HepG2 (cell line): ENCODE results near the gene NEAT1. TPM values are rescaled to one million over a fixed set of nuclear protein-coding genes. Genes with fewer than 3 reads are reported as not detected.

Experiments used
- ATAC-seq: fragments of 200-7000 bp; cut with Tn5 transposase; 3 replicates; pipeline ENCODE4 v1.9.1; 2020; ENCODE audit warnings: mild to moderate bottlenecking, moderate library complexity
- BruUV-seq: library from RNA; stranded (reverse); fragments of 400-500 nt; replicated peaks from 2 replicates; lab custom pipeline; 2021; lab: Mats Ljungman, UMichigan
- CTCF ChIA-PET: fragments of 300-600 bp; formaldehyde crosslinking; extraction: SDS; loops from one replicate; lab custom pipeline; 2021; ENCODE audit warnings: low total read pairs, inconsistent platforms, low intra/inter-chr PET ratio; lab: Yijun Ruan, JAX
- POLR2A ChIA-PET: fragments of 350-600 bp; sonication (Branson Sonifier 250); formaldehyde crosslinking; loops from one replicate; lab custom pipeline; 2020; ENCODE audit warnings: antibody characterized with exemption, inconsistent platforms; lab: Yijun Ruan, JAX
- DNase-seq: peaks from one replicate; pipeline ENCODE4 v3.0.0-alpha.2; 2015; ENCODE audit warnings: low spot score
- FAIRE-seq: peaks from 3 replicates; lab custom pipeline; 2011; peaks lifted over from hg19 to GRCh38; lab: Jason Lieb, UNC
- H2AFZ ChIP-seq: one replicate; pipeline ENCODE4 v1.6.1; 2011; ENCODE audit warnings: low read length, inconsistent platforms
- H3K27ac ChIP-seq: fragments of 300-600 bp; 3 replicates; pipeline ENCODE4 v1.8.0; 2011; ENCODE audit warnings: mixed run types, mild to moderate bottlenecking, mixed read lengths, low read length, inconsistent platforms; ENCODE audit not compliant: insufficient read depth; ENCODE audit errors: extremely low read length
- H3K27me3 ChIP-seq, 2 experiments: fragments of 200-600 bp in 1 of 2; 2 replicates in 1 of 2; 3 replicates in 1 of 2; pipeline versions ENCODE4 v1.6.0 to v1.8.0; 2011; ENCODE audit warnings: low read length in 2 of 2, mild to moderate bottlenecking in 2 of 2, moderate library complexity in 2 of 2, inconsistent platforms in 1 of 2; ENCODE audit not compliant: insufficient read depth in 2 of 2, control insufficient read depth in 1 of 2
- H3K36me3 ChIP-seq, 2 experiments: fragments of 200-600 bp in 1 of 2; replicated peaks in 1 of 2; 2 replicates in 1 of 2; 3 replicates in 1 of 2; pipeline versions ENCODE4 v1.5.1 to v1.8.0; 2011; ENCODE audit warnings: low read length in 2 of 2, inconsistent platforms in 1 of 2; ENCODE audit not compliant: insufficient read depth in 2 of 2, control insufficient read depth in 1 of 2
- H3K4me1 ChIP-seq: 2 replicates; pipeline ENCODE4 v1.5.1; 2012; ENCODE audit warnings: low read length, inconsistent platforms; ENCODE audit not compliant: insufficient read depth
- H3K4me2 ChIP-seq: 2 replicates; pipeline ENCODE4 v1.6.0; 2011; ENCODE audit warnings: low read depth, low read length, inconsistent platforms
- H3K4me3 ChIP-seq, 3 experiments: fragments of 200-600 bp in 1 of 3; sonication (generic), shearing (Covaris generic) in 1 of 3; replicated peaks in 1 of 3; 2 replicates each; pipeline ENCODE4 v1.5.1; 2011 to 2016; ENCODE audit warnings: low read length in 3 of 3, inconsistent platforms in 2 of 3, low read depth in 2 of 3, mild to moderate bottlenecking in 2 of 3, control low read depth in 1 of 3, mixed read lengths in 1 of 3; ENCODE audit not compliant: insufficient read depth in 1 of 3
- H3K79me2 ChIP-seq: one replicate; pipeline ENCODE4 v1.6.1; 2011; ENCODE audit warnings: low read length, inconsistent platforms; ENCODE audit not compliant: insufficient read depth
- H3K9ac ChIP-seq: 2 replicates; pipeline ENCODE4 v1.6.0; 2011; ENCODE audit warnings: mild to moderate bottlenecking, low read depth, low read length, inconsistent platforms; ENCODE audit not compliant: insufficient read depth
- H3K9me3 ChIP-seq: 2 replicates; pipeline ENCODE4 v1.5.1; 2012; ENCODE audit warnings: mild to moderate bottlenecking, low read length
- H4K20me1 ChIP-seq: 2 replicates; pipeline ENCODE4 v1.6.0; 2011; ENCODE audit warnings: inconsistent platforms, mild to moderate bottlenecking, low read length, moderate library complexity; ENCODE audit not compliant: insufficient read depth
- AGO2 ChIP-seq: fragments of 200-400 bp; formaldehyde crosslinking; optimal IDR thresholded peaks from 2 replicates; pipeline ENCODE3; 2017; ENCODE audit warnings: mild to moderate bottlenecking, low read depth, low read length, moderate library complexity
- POLR2A ChIP-seq, 2 experiments: IDR thresholded peaks; 2 replicates each; pipeline ENCODE4 v1.6.1; 2011; ENCODE audit warnings: low read depth in 2 of 2, low read length in 2 of 2, mild to moderate bottlenecking in 1 of 2, moderate library complexity in 1 of 2; ENCODE audit not compliant: insufficient read depth in 1 of 2
- POLR2AphosphoS2 ChIP-seq: IDR thresholded peaks from 2 replicates; pipeline ENCODE4 v1.6.1; 2011; ENCODE audit warnings: low read depth, low read length, improper control_type of control experiment
- RBFOX2 ChIP-seq: fragments of 200-400 bp; formaldehyde crosslinking; IDR thresholded peaks from 2 replicates; pipeline ENCODE4 v1.6.1; 2017; ENCODE audit warnings: low read depth, mild to moderate bottlenecking, low read length
- RNF219 ChIP-seq: sonication (generic); formaldehyde crosslinking; IDR thresholded peaks from 2 replicates; pipeline ENCODE4 v1.5.0; 2020; ENCODE audit warnings: mild to moderate bottlenecking, missing genetic modification reagents
- ZBTB43 ChIP-seq: sonication (generic); formaldehyde crosslinking; conservative IDR thresholded peaks from 2 replicates; pipeline ENCODE4 v1.4.0; 2020; ENCODE audit warnings: missing genetic modification reagents
- ZHX2 ChIP-seq, 2 experiments: sonication (generic) in 1 of 2; formaldehyde crosslinking in 1 of 2; IDR thresholded peaks; 2 replicates each; pipeline versions ENCODE4 v1.6.1 to v1.9.0; 2014 to 2022; ENCODE audit warnings: antibody characterized with exemption in 1 of 2, borderline replicate concordance in 1 of 2, inconsistent platforms in 1 of 2, low read depth in 1 of 2, missing genetic modification reagents in 1 of 2
- ZNF580 ChIP-seq: IDR thresholded peaks from 2 replicates; pipeline ENCODE4 v1.6.1; 2016; ENCODE audit warnings: low read depth, borderline replicate concordance
- ZNF878 ChIP-seq: sonication (generic); formaldehyde crosslinking; IDR thresholded peaks from 2 replicates; pipeline ENCODE4 v1.8.1; 2023; ENCODE audit warnings: mild to moderate bottlenecking, missing genetic modification reagents, moderate library complexity
- ZSCAN21 ChIP-seq: sonication (generic); formaldehyde crosslinking; IDR thresholded peaks from 2 replicates; pipeline ENCODE4 v1.8.0; 2022; ENCODE audit warnings: mild to moderate bottlenecking, missing genetic modification reagents, moderate library complexity, borderline replicate concordance
- WGBS: methylation state at CpG from one replicate; pipeline ENCODE4 v1.1.6; 2017; ENCODE audit warnings: low lambda C conversion rate; 5-methylcytosine and 5-hydroxymethylcytosine counted together
- in situ Hi-C: cut with HindIII; loops from 2 replicates; pipeline ENCODE4 v1.10.0; 2017; ENCODE audit warnings: low pct_unique_long_range_greater_than_20kb; ENCODE audit not compliant: extremely low pct_ligation_motif_present
- intact Hi-C: fragments of 100-400 bp; cut with micrococcal nuclease; formaldehyde crosslinking; loops from one replicate; pipeline ENCODE4 v1.10.0; 2022; ENCODE audit not compliant: unreplicated experiment
- polyA plus RNA-seq, 8 experiments: library from polyadenylated mRNA; depleted of rRNA in 3 of 8; stranded (reverse) in 7 of 8; unstranded in 1 of 8; fragments of >200 nt; fragmentation: Illumina TruSeq in 4 of 8; extraction: Trizol in 4 of 8; gene quantifications; 2 replicates each; pipeline versions ENCODE4 v1.2.1 to v1.2.3, GENCODE V29; 2011 to 2016; ENCODE audit warnings: low read depth in 4 of 8, missing spikeins in 1 of 8, mixed read lengths in 1 of 8; ENCODE audit not compliant: insufficient read depth in 1 of 8
- total RNA-seq, 5 experiments: library from RNA; depleted of rRNA; stranded (reverse); fragments of >200 nt; fragmentation: Illumina TruSeq; extraction: Trizol; gene quantifications; 2 replicates each; pipeline ENCODE4 v1.2.3, GENCODE V29; 2016; ENCODE audit warnings: low read depth in 1 of 5

Gene NEAT1
- total and polyA plus RNA-seq, 2 of the 13 experiments (the other 11 are each of a cell fraction or from before 2014, with no cell fraction given): 20.5 to 41.2 TPM

GRCh38 chr11:65430406-65431217 lies 8.0 kb downstream of the NEAT1 start:
- peaks cover 89% of the 10 kb centered on the region for H3K4me1 ChIP-seq
- peak overlapping the region; percentile 41 for H3K27ac ChIP-seq
- H3K9ac ChIP-seq: no peak overlapping the region
- WGBS: 72% methylated on average over 6 of the region's 6 CpGs
- CTCF ChIA-PET: interaction anchor here (1.6 kb wide), 1 partner anchor 15 kb away, joined by 6 read pairs; no protein-coding TSS in a partner anchor
- peaks cover 5 to 16% of the 10 kb centered on the region in 2 experiments; a peak in 4 of 5 replicates for H3K36me3 ChIP-seq
- FAIRE-seq: no peak
- no peak for DNase-seq
- BruUV-seq: no TSS peak
- H3K4me3 ChIP-seq: 0 out of 6 replicates have a peak overlapping the region, but pooled peaks of 1 of the 3 experiments have one; percentile 42
- peaks cover 100% of the 10 kb centered on the region for H4K20me1 ChIP-seq
- H2AFZ ChIP-seq: no peak overlapping the region
- intact Hi-C loops: no loop called here
- in situ Hi-C loops: no loop called here
- ATAC-seq: peak; percentile 1; the same call in 2 of the 3 replicates
- no peaks in the 10 kb centered on the region for H3K9me3 ChIP-seq
- peaks cover 82% of the 10 kb centered on the region for H3K79me2 ChIP-seq
- POLR2A ChIA-PET: interaction anchor here (0.8 to 17.8 kb wide), 6 partner anchors 13 to 72 kb away, joined by 3 to 952 read pairs (median 4); partner anchors contain the start of gene MALAT1
- H3K4me2 ChIP-seq: peak overlapping the region; percentile 95
- H3K27me3 ChIP-seq: no peaks in the 10 kb centered on the region
- TF ChIP-seq ZBTB43 (CRISPR knock-in tag) (no peak), ZSCAN21 (CRISPR knock-in tag) (0 out of 2 replicates have a peak, but pooled peaks have one; percentile 14), AGO2 (peak; percentile 43), RBFOX2 (peak; percentile 52), ZHX2 (IDR thresholded peaks at IDR 0.05; ENCODE audit: low read depth) (no peak), ZHX2 (CRISPR knock-in tag; IDR thresholded peaks at IDR 0.05; ENCODE audit: borderline replicate concordance) (0 out of 2 replicates have a peak, but pooled peaks have one; percentile 45), POLR2A (IDR thresholded peaks at IDR 0.05; ENCODE audit: insufficient read depth in 1 of 2, low read depth in 2 of 2, low read length in 2 of 2) (peak in 1 of 2 experiments; percentile 69; a peak in 2 of 4 replicates), POLR2AphosphoS2 (peak; percentile 19; the same call in 1 of the 2 replicates), RNF219 (CRISPR knock-in tag) (peak; percentile 75; the same call in 1 of the 2 replicates), ZNF878 (CRISPR knock-in tag) (0 out of 2 replicates have a peak, but pooled peaks have one; percentile 6), ZNF580 (CRISPR knock-in tag) (no peak)
